Urothelium cell line (cell line): ENCODE results near the gene OR6P1.

Experiments
- DNase-seq: peaks from one replicate; pipeline ENCODE4 v3.0.0; 2011; ENCODE audit warnings: low spot score, mixed read lengths
- FAIRE-seq: peaks from 2 replicates; lab custom pipeline; 2011; peaks lifted over from hg19 to GRCh38; lab: Jason Lieb, UNC

The OR6P1 gene

DNA sequence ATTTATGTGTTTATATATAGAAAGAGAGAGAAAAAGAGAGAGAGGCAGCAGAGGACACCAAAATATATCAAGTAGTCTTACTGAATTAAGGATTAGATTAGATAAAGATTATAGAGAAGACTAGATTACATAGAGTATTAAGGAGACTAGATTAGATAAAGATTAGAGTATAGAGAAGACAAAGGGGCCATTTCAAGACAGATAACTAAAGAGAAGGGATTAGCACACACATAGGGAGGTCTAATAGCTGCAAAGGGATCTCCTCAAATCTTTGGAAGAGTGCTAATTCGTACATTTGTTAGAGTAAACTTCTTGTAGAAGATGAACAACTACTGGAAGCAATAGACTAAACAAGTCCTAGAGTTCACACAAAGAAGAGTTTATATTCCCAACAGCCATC is 50.4 kb downstream of the OR6P1 start:
- FAIRE-seq (no peak), DNase-seq (no peak)

DNA sequence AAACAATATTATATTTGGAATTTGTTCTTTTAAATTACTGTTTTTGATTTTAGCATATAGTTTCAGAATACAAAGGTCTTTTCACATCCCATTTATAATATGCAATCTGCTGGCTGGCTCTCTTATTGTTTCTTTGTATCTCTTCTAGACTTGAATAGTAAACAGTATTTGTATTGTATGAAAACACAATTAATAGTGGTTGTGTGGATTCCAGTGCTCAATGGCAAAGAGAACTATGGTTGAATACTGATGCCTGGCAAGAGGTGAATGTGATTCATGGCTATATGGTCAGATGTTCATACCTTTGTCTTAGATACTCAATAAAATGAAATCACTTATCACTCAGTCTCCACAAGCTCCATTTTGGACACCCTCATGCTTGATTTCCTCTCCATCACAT is 53.4 kb downstream of the OR6P1 start:
- DNase-seq = no peak
- FAIRE-seq = no peak
